Thyroid gland (tissue), 4 donors: ENCODE measurements around the gene FASTK.

ENCODE experiments used
- CTCF ChIP-seq, 6 experiments: fragments of 200-600 bp in 3 of 6; fragments of 450-650 bp in 3 of 6; sonication (generic) in 3 of 6; IDR thresholded peaks; one replicate each; pipeline ENCODE4 v1.5.1; 2016 to 2019; ENCODE audit warnings: antibody characterized with exemption in 6 of 6, mild to moderate bottlenecking in 2 of 6, inconsistent platforms in 1 of 6, moderate library complexity in 1 of 6
- POLR2A ChIP-seq, 2 donors: fragments of 450-650 bp; IDR thresholded peaks; one replicate each; pipeline ENCODE4 v1.6.1; 2017; ENCODE audit warnings: antibody characterized with exemption in 2 of 2, mild to moderate bottlenecking in 2 of 2, moderate library complexity in 1 of 2

- no peak for TF ChIP-seq CTCF (IDR thresholded peaks at IDR 0.05)
- no peak for TF ChIP-seq POLR2A (IDR thresholded peaks at IDR 0.05)
Observed at GRCh38 chr7:151071032-151071866, 9.4 kb downstream of the FASTK start.
